22Rv1 (cell line): Measurements from ENCODE around the gene SLC12A8.

Source experiments
- H3K27ac ChIP-seq: fragments of 450-650 bp; 2 replicates; pipeline ENCODE4 v1.5.1; 2017
- ZFX ChIP-seq: fragments of 450-650 bp; IDR thresholded peaks from 2 replicates; pipeline ENCODE4 v1.6.1; 2017; ENCODE audit warnings: antibody characterized with exemption, borderline replicate concordance
- TF ChIP-seq, protein P1 (sequence below): fragments of 450-650 bp; IDR thresholded peaks from 2 replicates; pipeline ENCODE4 v1.5.1; 2017; ENCODE audit warnings: mild to moderate bottlenecking

SLC12A8 gene

DNA sequence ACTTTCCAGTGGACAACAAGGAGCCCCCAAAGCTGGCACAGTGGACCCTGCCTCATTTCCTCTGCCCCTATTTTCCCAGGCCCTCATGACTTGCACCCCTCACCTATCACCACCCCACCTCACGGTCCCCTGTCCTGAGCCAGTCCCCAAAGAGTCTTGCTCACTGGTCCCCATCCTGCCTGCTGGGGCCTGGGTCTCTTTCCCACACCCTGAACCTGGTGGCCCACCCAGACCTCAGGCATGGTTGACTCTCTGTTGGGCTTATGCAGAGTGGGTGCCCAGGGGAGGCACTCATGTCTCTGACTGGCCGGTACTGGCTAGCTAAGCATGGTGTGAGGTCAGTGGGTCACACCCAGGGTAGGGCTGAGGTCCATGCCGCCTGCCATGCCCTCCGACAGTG lies 73.2 kb downstream of the SLC12A8 start:
- TF ChIP-seq, protein P1, sequence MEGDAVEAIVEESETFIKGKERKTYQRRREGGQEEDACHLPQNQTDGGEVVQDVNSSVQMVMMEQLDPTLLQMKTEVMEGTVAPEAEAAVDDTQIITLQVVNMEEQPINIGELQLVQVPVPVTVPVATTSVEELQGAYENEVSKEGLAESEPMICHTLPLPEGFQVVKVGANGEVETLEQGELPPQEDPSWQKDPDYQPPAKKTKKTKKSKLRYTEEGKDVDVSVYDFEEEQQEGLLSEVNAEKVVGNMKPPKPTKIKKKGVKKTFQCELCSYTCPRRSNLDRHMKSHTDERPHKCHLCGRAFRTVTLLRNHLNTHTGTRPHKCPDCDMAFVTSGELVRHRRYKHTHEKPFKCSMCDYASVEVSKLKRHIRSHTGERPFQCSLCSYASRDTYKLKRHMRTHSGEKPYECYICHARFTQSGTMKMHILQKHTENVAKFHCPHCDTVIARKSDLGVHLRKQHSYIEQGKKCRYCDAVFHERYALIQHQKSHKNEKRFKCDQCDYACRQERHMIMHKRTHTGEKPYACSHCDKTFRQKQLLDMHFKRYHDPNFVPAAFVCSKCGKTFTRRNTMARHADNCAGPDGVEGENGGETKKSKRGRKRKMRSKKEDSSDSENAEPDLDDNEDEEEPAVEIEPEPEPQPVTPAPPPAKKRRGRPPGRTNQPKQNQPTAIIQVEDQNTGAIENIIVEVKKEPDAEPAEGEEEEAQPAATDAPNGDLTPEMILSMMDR = no peak
- no peak overlapping the region for H3K27ac ChIP-seq

DNA sequence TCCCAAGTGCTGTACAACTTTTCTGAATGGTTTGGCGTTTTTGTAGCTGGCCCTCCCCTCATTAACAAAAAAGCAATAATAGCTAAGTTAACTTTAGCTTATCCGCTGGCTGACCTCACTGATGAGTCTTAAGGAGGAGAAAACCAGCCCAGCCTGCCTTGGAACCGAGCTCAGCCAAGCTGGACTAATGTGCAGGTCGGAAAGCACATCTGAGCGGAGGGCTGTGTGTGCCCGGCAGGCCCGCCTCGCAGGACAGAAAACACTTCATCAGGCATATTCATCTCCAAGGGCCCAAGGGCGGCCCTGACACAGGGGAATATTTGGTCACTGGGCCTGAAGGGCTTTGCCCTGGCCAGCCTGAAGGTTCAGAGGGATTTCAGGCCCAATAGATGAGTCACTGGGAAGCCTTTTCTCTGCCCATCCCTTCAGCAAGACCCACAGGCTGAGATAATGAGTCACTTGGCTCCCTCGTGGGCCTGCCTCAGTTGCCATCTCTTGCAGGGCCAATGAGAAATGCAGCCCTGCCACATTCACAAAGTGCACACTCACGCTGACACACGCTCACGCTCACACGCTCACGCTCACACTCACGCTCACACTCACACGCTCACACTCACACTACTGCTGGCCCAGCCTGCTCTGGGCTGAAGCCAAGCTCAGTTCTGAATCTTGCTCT lies 75.1 kb downstream of the SLC12A8 start:
- TF ChIP-seq, protein P1 = no peak
- no peak for TF ChIP-seq ZFX
- H3K27ac ChIP-seq = no peak overlapping the region

GRCh38 chr3:125136966-125137357 lies 75.6 kb downstream of the SLC12A8 start:
- no peak overlapping the region for H3K27ac ChIP-seq
- TF ChIP-seq ZFX = no peak
- TF ChIP-seq, protein P1 = no peak

DNA sequence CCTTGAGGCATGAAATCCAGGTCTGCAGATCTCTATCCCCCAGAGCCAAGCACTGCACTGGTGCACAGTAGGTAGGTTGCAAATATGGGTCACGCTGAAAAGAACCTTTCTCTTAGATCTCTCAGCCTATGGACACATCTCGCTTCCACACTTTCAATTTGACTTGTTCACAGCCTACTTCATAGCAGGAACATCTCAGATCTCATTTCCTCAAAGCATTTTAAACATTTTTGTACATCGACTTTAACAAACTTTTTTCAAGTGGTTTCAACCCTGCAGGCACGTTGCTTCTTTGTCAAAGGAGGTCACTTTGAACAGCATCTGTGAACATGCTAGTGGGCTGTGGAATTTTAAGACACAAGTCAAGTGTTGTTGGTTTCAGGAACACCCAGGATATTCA lies 76.0 kb downstream of the SLC12A8 start:
- TF ChIP-seq, protein P1 = no peak
- TF ChIP-seq ZFX = no peak

GRCh38 chr3:125134952-125135351 lies 77.6 kb downstream of the SLC12A8 start:
- no peak for TF ChIP-seq ZFX
- H3K27ac ChIP-seq = no peak overlapping the region

More for the DNA sequence above, 76.0 kb downstream of the SLC12A8 start:
- H3K27ac ChIP-seq = no peak overlapping the region

DNA sequence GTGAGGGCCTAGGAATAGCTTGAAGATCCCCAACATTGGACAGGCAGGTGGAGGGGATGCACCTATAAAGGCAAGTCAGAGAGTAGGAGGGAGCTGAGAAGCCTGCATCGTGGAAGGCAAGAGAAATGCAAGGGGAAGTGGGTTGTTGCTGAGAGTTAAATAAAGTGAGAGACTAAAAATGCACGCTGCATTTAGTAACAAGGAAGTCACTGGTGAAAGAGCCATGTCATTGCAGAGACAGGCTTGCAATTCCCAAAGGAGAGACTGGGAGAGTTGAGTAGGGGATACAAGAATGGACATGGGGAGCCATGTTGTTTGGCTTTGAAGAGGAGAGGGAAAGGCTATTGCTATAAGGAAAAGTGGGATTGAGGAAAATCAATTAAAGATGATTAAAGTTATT lies 79.7 kb downstream of the SLC12A8 start:
- TF ChIP-seq, protein P1 = no peak
- TF ChIP-seq ZFX = no peak
- no peak overlapping the region for H3K27ac ChIP-seq

DNA sequence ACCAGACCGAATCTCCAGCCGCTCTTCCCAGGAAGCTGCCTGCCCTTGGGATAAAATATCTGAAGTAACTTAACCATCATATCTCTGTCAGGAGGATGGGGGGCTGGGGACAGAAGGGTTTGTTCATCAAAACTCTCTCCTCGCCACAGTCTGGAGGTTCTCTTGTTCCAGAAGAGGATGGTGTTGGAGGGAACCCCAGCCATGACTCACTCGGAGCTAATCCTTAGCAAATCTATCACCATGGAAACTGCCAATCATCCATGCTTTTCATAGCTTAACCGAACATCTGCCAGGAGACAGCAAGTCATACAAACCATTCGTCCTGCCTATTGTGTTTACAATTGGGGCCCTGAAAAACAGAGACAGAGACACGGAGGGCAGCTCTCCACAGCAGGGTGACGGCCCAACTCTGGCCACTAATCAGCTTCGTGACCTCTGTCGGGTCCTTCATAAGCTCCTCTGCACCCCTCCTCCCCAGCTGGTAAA lies 83.0 kb downstream of the SLC12A8 start:
- no peak for TF ChIP-seq ZFX
- TF ChIP-seq, protein P1 = no peak
- no peak overlapping the region for H3K27ac ChIP-seq
